SK-N-SH (cell line): ENCODE data around the gene SEMA4D.

Source experiments
- EP300 ChIP-seq, 2 experiments: IDR thresholded peaks; 2 replicates each; pipeline versions ENCODE4 v1.4.0 to v1.6.1; 2012; ENCODE audit warnings: borderline replicate concordance in 1 of 2, low read depth in 1 of 2, low read length in 1 of 2
- EZH2phosphoT487 ChIP-seq: fragments of 200-600 bp; sonication (generic); IDR thresholded peaks from 2 replicates; pipeline ENCODE4 v1.6.1; 2017; ENCODE audit warnings: low read depth, mixed run types, mild to moderate bottlenecking, antibody characterized with exemption, moderate library complexity, borderline replicate concordance
- MEF2A ChIP-seq: IDR thresholded peaks from 2 replicates; pipeline ENCODE4 v1.4.0; 2012; ENCODE audit warnings: low read depth, borderline replicate concordance
- POLR2AphosphoS5 ChIP-seq: IDR thresholded peaks from 2 replicates; pipeline ENCODE4 v1.6.1; 2012; ENCODE audit warnings: low read depth, low read length
- YY1 ChIP-seq: IDR thresholded peaks from 2 replicates; pipeline ENCODE4 v1.4.0; 2012; ENCODE audit warnings: low read depth, mild to moderate bottlenecking
- TF ChIP-seq, protein P1 (sequence below): IDR thresholded peaks from 2 replicates; pipeline ENCODE4 v1.4.0; 2012; ENCODE audit warnings: low read depth
- TF ChIP-seq, protein P2 (sequence below): fragments of 200-600 bp; sonication (generic); IDR thresholded peaks from 2 replicates; pipeline ENCODE4 v1.6.1; 2017; ENCODE audit warnings: antibody characterized with exemption, mild to moderate bottlenecking, moderate library complexity
- TF ChIP-seq, protein P3 (sequence below): IDR thresholded peaks from 2 replicates; pipeline ENCODE4 v1.6.1; 2012; ENCODE audit warnings: mild to moderate bottlenecking, low read depth, low read length, moderate library complexity

DNA sequence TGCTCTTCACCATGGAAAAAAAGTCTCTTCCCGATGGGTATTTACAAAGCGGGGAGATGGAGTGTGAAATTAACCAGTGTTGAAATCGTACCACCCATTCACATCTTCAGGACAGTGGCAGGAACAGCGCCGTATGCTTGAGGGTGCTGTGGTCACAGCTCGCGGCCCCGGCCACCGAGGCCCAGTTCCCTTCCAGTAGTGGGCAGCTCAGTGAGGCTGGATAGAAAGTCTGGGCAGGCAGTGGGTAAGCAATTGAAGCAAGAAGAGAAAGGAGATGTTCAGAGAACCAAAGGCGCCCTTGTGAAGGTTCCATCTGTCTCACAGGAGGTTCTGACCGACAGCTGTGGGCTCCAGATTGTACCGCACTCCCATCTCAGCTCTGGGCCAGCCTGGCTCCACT, 120.5 kb downstream of the SEMA4D start:
- no peak for TF ChIP-seq YY1
- no peak for TF ChIP-seq EZH2phosphoT487
- TF ChIP-seq, protein P1, sequence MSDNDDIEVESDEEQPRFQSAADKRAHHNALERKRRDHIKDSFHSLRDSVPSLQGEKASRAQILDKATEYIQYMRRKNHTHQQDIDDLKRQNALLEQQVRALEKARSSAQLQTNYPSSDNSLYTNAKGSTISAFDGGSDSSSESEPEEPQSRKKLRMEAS, result no peak
- TF ChIP-seq POLR2AphosphoS5, result no peak
- TF ChIP-seq EP300 (IDR thresholded peaks at IDR 0.05; ENCODE audit: borderline replicate concordance in 1 of 2, low read depth in 1 of 2, low read length in 1 of 2), result no peak
- TF ChIP-seq, protein P2, sequence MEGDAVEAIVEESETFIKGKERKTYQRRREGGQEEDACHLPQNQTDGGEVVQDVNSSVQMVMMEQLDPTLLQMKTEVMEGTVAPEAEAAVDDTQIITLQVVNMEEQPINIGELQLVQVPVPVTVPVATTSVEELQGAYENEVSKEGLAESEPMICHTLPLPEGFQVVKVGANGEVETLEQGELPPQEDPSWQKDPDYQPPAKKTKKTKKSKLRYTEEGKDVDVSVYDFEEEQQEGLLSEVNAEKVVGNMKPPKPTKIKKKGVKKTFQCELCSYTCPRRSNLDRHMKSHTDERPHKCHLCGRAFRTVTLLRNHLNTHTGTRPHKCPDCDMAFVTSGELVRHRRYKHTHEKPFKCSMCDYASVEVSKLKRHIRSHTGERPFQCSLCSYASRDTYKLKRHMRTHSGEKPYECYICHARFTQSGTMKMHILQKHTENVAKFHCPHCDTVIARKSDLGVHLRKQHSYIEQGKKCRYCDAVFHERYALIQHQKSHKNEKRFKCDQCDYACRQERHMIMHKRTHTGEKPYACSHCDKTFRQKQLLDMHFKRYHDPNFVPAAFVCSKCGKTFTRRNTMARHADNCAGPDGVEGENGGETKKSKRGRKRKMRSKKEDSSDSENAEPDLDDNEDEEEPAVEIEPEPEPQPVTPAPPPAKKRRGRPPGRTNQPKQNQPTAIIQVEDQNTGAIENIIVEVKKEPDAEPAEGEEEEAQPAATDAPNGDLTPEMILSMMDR, result no peak
- no peak for TF ChIP-seq MEF2A
- TF ChIP-seq, protein P3, sequence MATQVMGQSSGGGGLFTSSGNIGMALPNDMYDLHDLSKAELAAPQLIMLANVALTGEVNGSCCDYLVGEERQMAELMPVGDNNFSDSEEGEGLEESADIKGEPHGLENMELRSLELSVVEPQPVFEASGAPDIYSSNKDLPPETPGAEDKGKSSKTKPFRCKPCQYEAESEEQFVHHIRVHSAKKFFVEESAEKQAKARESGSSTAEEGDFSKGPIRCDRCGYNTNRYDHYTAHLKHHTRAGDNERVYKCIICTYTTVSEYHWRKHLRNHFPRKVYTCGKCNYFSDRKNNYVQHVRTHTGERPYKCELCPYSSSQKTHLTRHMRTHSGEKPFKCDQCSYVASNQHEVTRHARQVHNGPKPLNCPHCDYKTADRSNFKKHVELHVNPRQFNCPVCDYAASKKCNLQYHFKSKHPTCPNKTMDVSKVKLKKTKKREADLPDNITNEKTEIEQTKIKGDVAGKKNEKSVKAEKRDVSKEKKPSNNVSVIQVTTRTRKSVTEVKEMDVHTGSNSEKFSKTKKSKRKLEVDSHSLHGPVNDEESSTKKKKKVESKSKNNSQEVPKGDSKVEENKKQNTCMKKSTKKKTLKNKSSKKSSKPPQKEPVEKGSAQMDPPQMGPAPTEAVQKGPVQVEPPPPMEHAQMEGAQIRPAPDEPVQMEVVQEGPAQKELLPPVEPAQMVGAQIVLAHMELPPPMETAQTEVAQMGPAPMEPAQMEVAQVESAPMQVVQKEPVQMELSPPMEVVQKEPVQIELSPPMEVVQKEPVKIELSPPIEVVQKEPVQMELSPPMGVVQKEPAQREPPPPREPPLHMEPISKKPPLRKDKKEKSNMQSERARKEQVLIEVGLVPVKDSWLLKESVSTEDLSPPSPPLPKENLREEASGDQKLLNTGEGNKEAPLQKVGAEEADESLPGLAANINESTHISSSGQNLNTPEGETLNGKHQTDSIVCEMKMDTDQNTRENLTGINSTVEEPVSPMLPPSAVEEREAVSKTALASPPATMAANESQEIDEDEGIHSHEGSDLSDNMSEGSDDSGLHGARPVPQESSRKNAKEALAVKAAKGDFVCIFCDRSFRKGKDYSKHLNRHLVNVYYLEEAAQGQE, result no peak
